SIG-M5 treated with dmso at 0.1 percent for 504 hours (cell line): ENCODE data around the gene NHLH1.
A peak's percentile ranks its signal among the peaks of the same experiment; 100 is the strongest.

ENCODE experiments used
- DNase-seq: peaks from one replicate; lab custom pipeline; 2025; ENCODE audit not compliant: unreplicated experiment; lab: John Stamatoyannopoulos, UW

The NHLH1 gene

GRCh38 chr1:160409486-160409885 is 42.6 kb downstream of the NHLH1 start:
- no peak for DNase-seq

- no peak for DNase-seq
Observed at GRCh38 chr1:160410406-160411005, 43.6 kb downstream of the NHLH1 start.

GRCh38 chr1:160411271-160412027 is 44.6 kb downstream of the NHLH1 start:
- DNase-seq = no peak

- no peak for DNase-seq
Observed at GRCh38 chr1:160412028-160412362, 45.1 kb downstream of the NHLH1 start.

GRCh38 chr1:160413716-160414115 is 46.8 kb downstream of the NHLH1 start:
- no peak for DNase-seq

GRCh38 chr1:160414881-160415280 is 48.0 kb downstream of the NHLH1 start:
- no peak for DNase-seq

- no peak for DNase-seq
Observed at GRCh38 chr1:160415696-160416290, 48.9 kb downstream of the NHLH1 start.

- DNase-seq = peak; percentile 44
Observed at GRCh38 chr1:160416369-160416768, 49.5 kb downstream of the NHLH1 start.

- no peak for DNase-seq
Observed at GRCh38 chr1:160418483-160418882, 51.6 kb downstream of the NHLH1 start.

GRCh38 chr1:160419150-160419837 is 52.4 kb downstream of the NHLH1 start:
- no peak for DNase-seq

GRCh38 chr1:160419838-160420169 is 52.9 kb downstream of the NHLH1 start:
- no peak for DNase-seq

GRCh38 chr1:160420881-160421842 is 54.3 kb downstream of the NHLH1 start:
- DNase-seq = no peak

GRCh38 chr1:160421881-160422280 is 55.0 kb downstream of the NHLH1 start:
- no peak for DNase-seq
